ENCODE results near the gene TTL.

GRCh38 chr2:112486895-112487294, 4.9 kb downstream of the TTL start:
- TF ChIP-seq CTCF (IDR thresholded peaks at IDR 0.05; ENCODE audit: low read depth, low read length, poor library complexity, severe bottlenecking) (no peak), EZH2phosphoT487 (IDR thresholded peaks at IDR 0.05; ENCODE audit: borderline replicate concordance, low read length) (no peak)

Measured in DOHH2 (cell line).